Medulla oblongata (tissue), 1 donor: ENCODE results near the gene CAPG.
"Not testable (repeated sequence)": the region's sequence is repeated elsewhere in the genome, so short reads cannot be mapped to it uniquely, and the experiment has no call there.

ENCODE experiments used
- DNase-seq: peaks from one replicate; pipeline ENCODE4 v3.0.0-alpha.2; 2015; ENCODE audit errors: extremely low spot score

Gene CAPG

GRCh38 chr2:85420536-85421259 lies 10.5 kb upstream of the CAPG start:
- peak; percentile 96 for DNase-seq

GRCh38 chr2:85419009-85419675 lies 9.0 kb upstream of the CAPG start:
- no peak for DNase-seq

- DNase-seq: peak; percentile 87
Measured at GRCh38 chr2:85418132-85419008, 8.2 kb upstream of the CAPG start, which contains the start of gene SH2D6. SH2D6 (plus strand) TSS chr2:85418714; CDS start chr2:85429466, 10,752 bp downstream.

GRCh38 chr2:85415980-85416650 lies 5.9 kb upstream of the CAPG start:
- no peak for DNase-seq

GRCh38 chr2:85414761-85415553 lies 4.8 kb upstream of the CAPG start:
- DNase-seq: peak; percentile 69

GRCh38 chr2:85414421-85414759 lies 4.2 kb upstream of the CAPG start:
- not testable (repeated sequence) for DNase-seq

- no peak for DNase-seq
Measured at GRCh38 chr2:85413592-85414420, 3.6 kb upstream of the CAPG start.

GRCh38 chr2:85411405-85411748 lies 1.2 kb upstream of the CAPG start:
- no peak for DNase-seq

GRCh38 chr2:85410584-85411404 lies 628 bp upstream of the CAPG start:
- no peak for DNase-seq

- peak; percentile 81 for DNase-seq
Measured at GRCh38 chr2:85405201-85406059, 4.7 kb downstream of the CAPG start.

- no peak for DNase-seq
Measured at GRCh38 chr2:85401844-85402243, 8.3 kb downstream of the CAPG start.

- no peak for DNase-seq
Measured at GRCh38 chr2:85401464-85401805, 8.7 kb downstream of the CAPG start.

GRCh38 chr2:85400541-85401463 lies 9.4 kb downstream of the CAPG start:
- DNase-seq: peak; percentile 60

GRCh38 chr2:85400023-85400422 lies 10.1 kb downstream of the CAPG start:
- no peak for DNase-seq

GRCh38 chr2:85399183-85399455 lies 11.0 kb downstream of the CAPG start:
- DNase-seq: no peak

GRCh38 chr2:85398426-85399182 lies 11.6 kb downstream of the CAPG start:
- no peak for DNase-seq

- no peak for DNase-seq
Measured at GRCh38 chr2:85397925-85398331, 12.2 kb downstream of the CAPG start.
